Neural cell (in vitro differentiated cells): ENCODE results near the gene COL6A2.

Experiments used
- EZH2 ChIP-seq: fragments of 200-600, 300-800 bp; shearing (Covaris generic), sonication (generic); IDR thresholded peaks from 2 replicates; pipeline ENCODE4 v1.6.1; 2014; ENCODE audit warnings: antibody characterized with exemption, low read length, borderline replicate concordance, mild to moderate bottlenecking; ENCODE audit not compliant: insufficient read depth, poor library complexity, severe bottlenecking
- POLR2AphosphoS5 ChIP-seq: IDR thresholded peaks from 2 replicates; pipeline ENCODE4 v1.6.1; 2012
- RAD21 ChIP-seq: fragments of 450-650 bp; conservative IDR thresholded peaks from 2 replicates; pipeline ENCODE4 v1.6.1; 2014; ENCODE audit warnings: antibody characterized with exemption, mild to moderate bottlenecking, moderate library complexity
- SMC3 ChIP-seq: fragments of 450-650 bp; conservative IDR thresholded peaks from 2 replicates; pipeline ENCODE4 v1.6.1; 2014; ENCODE audit warnings: antibody characterized with exemption, mild to moderate bottlenecking, moderate library complexity; ENCODE audit not compliant: poor library complexity
- TAF1 ChIP-seq: IDR thresholded peaks from 2 replicates; pipeline ENCODE4 v1.6.1; 2012; ENCODE audit warnings: low read depth
- TF ChIP-seq, protein P1 (sequence below): fragments of 450-650 bp; IDR thresholded peaks from 2 replicates; pipeline ENCODE4 v1.5.1; 2014; ENCODE audit warnings: antibody characterized with exemption, mild to moderate bottlenecking, moderate library complexity; ENCODE audit not compliant: poor library complexity, severe bottlenecking

DNA sequence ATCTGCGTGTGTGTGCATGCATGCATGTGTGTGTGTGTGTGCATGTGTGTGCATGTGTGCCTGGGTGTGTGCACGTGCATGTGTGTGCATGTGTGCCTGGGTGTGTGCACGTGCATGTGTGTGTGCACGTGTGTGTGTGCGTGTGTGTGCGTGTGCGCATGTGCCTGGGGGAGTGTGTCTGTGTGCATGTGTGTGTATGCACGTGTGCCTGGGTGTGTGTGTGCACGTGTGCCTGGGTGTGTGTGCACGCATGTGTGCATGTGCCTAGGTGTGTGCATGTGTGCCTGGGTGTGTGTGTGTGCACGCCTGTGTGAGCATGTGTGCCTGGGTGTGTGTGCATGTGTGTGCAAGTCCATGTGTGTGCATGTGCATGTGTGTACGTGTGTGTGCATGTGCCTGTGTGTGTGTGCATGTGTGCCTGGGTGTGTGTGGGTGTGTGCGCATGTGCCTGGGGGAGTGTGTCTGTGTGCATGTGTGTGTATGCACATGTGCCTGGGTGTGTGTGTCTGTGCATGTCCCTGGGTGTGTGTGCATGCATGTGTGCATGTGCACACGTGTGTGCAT is 29.3 kb upstream of the COL6A2 start:
- TF ChIP-seq, protein P1, sequence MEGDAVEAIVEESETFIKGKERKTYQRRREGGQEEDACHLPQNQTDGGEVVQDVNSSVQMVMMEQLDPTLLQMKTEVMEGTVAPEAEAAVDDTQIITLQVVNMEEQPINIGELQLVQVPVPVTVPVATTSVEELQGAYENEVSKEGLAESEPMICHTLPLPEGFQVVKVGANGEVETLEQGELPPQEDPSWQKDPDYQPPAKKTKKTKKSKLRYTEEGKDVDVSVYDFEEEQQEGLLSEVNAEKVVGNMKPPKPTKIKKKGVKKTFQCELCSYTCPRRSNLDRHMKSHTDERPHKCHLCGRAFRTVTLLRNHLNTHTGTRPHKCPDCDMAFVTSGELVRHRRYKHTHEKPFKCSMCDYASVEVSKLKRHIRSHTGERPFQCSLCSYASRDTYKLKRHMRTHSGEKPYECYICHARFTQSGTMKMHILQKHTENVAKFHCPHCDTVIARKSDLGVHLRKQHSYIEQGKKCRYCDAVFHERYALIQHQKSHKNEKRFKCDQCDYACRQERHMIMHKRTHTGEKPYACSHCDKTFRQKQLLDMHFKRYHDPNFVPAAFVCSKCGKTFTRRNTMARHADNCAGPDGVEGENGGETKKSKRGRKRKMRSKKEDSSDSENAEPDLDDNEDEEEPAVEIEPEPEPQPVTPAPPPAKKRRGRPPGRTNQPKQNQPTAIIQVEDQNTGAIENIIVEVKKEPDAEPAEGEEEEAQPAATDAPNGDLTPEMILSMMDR = no peak
- TF ChIP-seq POLR2AphosphoS5 = no peak
- no peak for TF ChIP-seq EZH2
- TF ChIP-seq TAF1 = no peak
- no peak for TF ChIP-seq RAD21
- no peak for TF ChIP-seq SMC3
